Stomach (tissue), 9 donors: ENCODE results near the gene CUTC. TPM values are rescaled to one million over a fixed set of nuclear protein-coding genes. Genes with fewer than 3 reads are reported as not detected.

Experiments
- DNase-seq, 2 donors: peaks; one replicate each; pipeline versions ENCODE4 v3.0.0 to v3.0.0-alpha.2; 2013 to 2019
- H3K27ac ChIP-seq, 5 donors: fragments of 200-600 bp in 4 of 5; sonication (generic) in 4 of 5; one replicate each; pipeline ENCODE4 v1.5.1; 2013 to 2019; ENCODE audit warnings: mild to moderate bottlenecking in 1 of 5, moderate library complexity in 1 of 5
- H3K27me3 ChIP-seq, 3 donors: fragments of 200-600 bp; sonication (generic); one replicate each; pipeline ENCODE4 v1.5.1; 2017 to 2019; ENCODE audit warnings: mixed run types in 1 of 3
- H3K36me3 ChIP-seq, 4 donors: fragments of 200-600 bp; sonication (generic); 1 replicate in 3 of 4; 2 replicates in 1 of 4; pipeline ENCODE4 v1.5.1; 2016 to 2019
- H3K4me1 ChIP-seq, 4 donors: fragments of 200-600 bp; sonication (generic); one replicate each; pipeline ENCODE4 v1.5.1; 2016 to 2019
- H3K4me3 ChIP-seq, 4 donors: fragments of 200-600 bp; sonication (generic) in 3 of 4; one replicate each; pipeline ENCODE4 v1.5.1; 2016 to 2019; ENCODE audit warnings: mild to moderate bottlenecking in 1 of 4
- H3K9me3 ChIP-seq, 4 donors: fragments of 200-600 bp; sonication (generic); one replicate each; pipeline ENCODE4 v1.5.1; 2016 to 2019
- EP300 ChIP-seq: sonication (generic); formaldehyde crosslinking; IDR thresholded peaks from one replicate; pipeline ENCODE4 v1.6.1; 2017; ENCODE audit warnings: antibody characterized with exemption
- POLR2A ChIP-seq, 4 donors: fragments of 450-650 bp; IDR thresholded peaks; one replicate each; pipeline ENCODE4 v1.6.1; 2016; ENCODE audit warnings: antibody characterized with exemption in 4 of 4, control low read depth in 2 of 4, mild to moderate bottlenecking in 1 of 4, moderate library complexity in 1 of 4
- POLR2AphosphoS5 ChIP-seq, 3 donors: sonication (generic); formaldehyde crosslinking; IDR thresholded peaks; one replicate each; pipeline ENCODE4 v1.6.1; 2016; ENCODE audit warnings: antibody characterized with exemption in 3 of 3
- WGBS, 5 donors: extraction: QIAGEN DNeasy Blood & Tissue Kit in 3 of 5; methylation state at CpG; one replicate each; pipeline versions ENCODE4 v1.1.5 to v1.1.7; 2013 to 2018; 5-methylcytosine and 5-hydroxymethylcytosine counted together
- intact Hi-C: fragments of 100-400 bp; cut with DNase I; formaldehyde crosslinking; loops from one replicate; pipeline ENCODE4 v1.15.1; 2023; ENCODE audit warnings: low total_unique reads
- polyA plus RNA-seq, 3 donors: library from polyadenylated mRNA; stranded (reverse); fragments of 200-250 nt; gene quantifications; one replicate each; pipeline ENCODE4 v1.2.3, GENCODE V29; 2013
- total RNA-seq, 5 donors: library from RNA; depleted of rRNA; stranded (reverse); fragments of >200 nt; gene quantifications; one replicate each; pipeline versions ENCODE4 v1.1.0 to v1.2.3, GENCODE V29; 2014 to 2016
- TF ChIP-seq, protein P1 (sequence below), 7 experiments: fragments of 450-650 bp in 4 of 7; fragments of 200-600 bp in 3 of 7; sonication (generic) in 3 of 7; IDR thresholded peaks; one replicate each; pipeline ENCODE4 v1.5.1; 2016 to 2019; ENCODE audit warnings: antibody characterized with exemption in 7 of 7, control low read depth in 2 of 7, mild to moderate bottlenecking in 1 of 7
- donor health status: healthy with polysubstance abuse.
- donor health status: Bipolar disorder and iron deficiency.
- donor health status: healthy.

CUTC gene
- total and polyA plus RNA-seq, 8 donors = 2.6 to 63.0 (median 30.8) TPM

- Histone ChIP-seq H3K9me3 (no peaks in the 10 kb centered on the region), H3K27ac (no peak overlapping the region), H3K27me3 (no peaks in the 10 kb centered on the region), H3K36me3 (peaks cover 0 to 7% (median 3%) of the 10 kb centered on the region in 4 donors), H3K4me3 (no peak overlapping the region), H3K4me1 (no peaks in the 10 kb centered on the region)
- intact Hi-C loops = no loop called here
- WGBS, 5 donors = 67 to 78% (median 72%) methylated on average over 4 of the region's 4 CpGs
- TF ChIP-seq, protein P1, sequence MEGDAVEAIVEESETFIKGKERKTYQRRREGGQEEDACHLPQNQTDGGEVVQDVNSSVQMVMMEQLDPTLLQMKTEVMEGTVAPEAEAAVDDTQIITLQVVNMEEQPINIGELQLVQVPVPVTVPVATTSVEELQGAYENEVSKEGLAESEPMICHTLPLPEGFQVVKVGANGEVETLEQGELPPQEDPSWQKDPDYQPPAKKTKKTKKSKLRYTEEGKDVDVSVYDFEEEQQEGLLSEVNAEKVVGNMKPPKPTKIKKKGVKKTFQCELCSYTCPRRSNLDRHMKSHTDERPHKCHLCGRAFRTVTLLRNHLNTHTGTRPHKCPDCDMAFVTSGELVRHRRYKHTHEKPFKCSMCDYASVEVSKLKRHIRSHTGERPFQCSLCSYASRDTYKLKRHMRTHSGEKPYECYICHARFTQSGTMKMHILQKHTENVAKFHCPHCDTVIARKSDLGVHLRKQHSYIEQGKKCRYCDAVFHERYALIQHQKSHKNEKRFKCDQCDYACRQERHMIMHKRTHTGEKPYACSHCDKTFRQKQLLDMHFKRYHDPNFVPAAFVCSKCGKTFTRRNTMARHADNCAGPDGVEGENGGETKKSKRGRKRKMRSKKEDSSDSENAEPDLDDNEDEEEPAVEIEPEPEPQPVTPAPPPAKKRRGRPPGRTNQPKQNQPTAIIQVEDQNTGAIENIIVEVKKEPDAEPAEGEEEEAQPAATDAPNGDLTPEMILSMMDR (IDR thresholded peaks at IDR 0.05) = no peak
- TF ChIP-seq EP300 (no peak), POLR2AphosphoS5 (IDR thresholded peaks at IDR 0.05) (no peak), POLR2A (IDR thresholded peaks at IDR 0.05) (no peak)
- DNase-seq = no peak
These were observed 33.8 kb downstream of the CUTC start for GRCh38 chr10:99765672-99766301.

DNA sequence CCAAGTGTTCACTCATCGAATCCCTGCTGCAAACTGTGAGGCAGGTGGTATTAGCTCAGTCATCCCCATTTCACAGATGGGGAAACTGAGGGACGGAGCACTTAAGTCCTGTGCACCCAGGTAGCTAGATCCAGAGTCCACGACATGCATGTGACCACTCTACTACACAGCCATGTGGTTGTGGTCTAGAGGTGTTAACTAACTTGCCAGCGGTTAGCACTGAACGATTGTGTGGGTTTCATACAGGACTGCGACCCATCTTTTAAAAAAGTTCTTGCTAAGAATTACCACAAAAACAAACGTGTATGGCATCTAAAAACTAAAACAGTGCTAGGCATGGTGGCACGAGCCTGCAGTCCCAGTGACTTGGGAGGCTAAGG, 34.3 kb downstream of the CUTC start:
- WGBS, 5 donors = 69 to 79% (median 74%) methylated on average over 8 of the region's 8 CpGs
- no peaks in the 10 kb centered on the region for H3K27me3 ChIP-seq
- no peaks in the 10 kb centered on the region for H3K4me1 ChIP-seq
- TF ChIP-seq, protein P1 (IDR thresholded peaks at IDR 0.05) = no peak
- TF ChIP-seq POLR2A (IDR thresholded peaks at IDR 0.05) (no peak), POLR2AphosphoS5 (IDR thresholded peaks at IDR 0.05) (no peak), EP300 (no peak)
- H3K9me3 ChIP-seq = no peaks in the 10 kb centered on the region
- H3K27ac ChIP-seq = no peak overlapping the region
- intact Hi-C loops = no loop called here
- H3K4me3 ChIP-seq = no peak overlapping the region
- DNase-seq = no peak
- peaks cover 0 to 2% (median 0%) of the 10 kb centered on the region in 4 donors for H3K36me3 ChIP-seq

GRCh38 chr10:99767901-99768300, 35.9 kb downstream of the CUTC start:
- H3K4me1 ChIP-seq = no peaks in the 10 kb centered on the region
- WGBS, 5 donors = 47 to 63% (median 58%) methylated on average over 5 of the region's 5 CpGs
- no peak overlapping the region for H3K27ac ChIP-seq
- H3K9me3 ChIP-seq = no peaks in the 10 kb centered on the region
- H3K4me3 ChIP-seq = no peak overlapping the region
- no peaks in the 10 kb centered on the region for H3K36me3 ChIP-seq
- DNase-seq = no peak
- no peaks in the 10 kb centered on the region for H3K27me3 ChIP-seq
- intact Hi-C loops = no loop called here
- TF ChIP-seq EP300 = no peak
- TF ChIP-seq, protein P1 (IDR thresholded peaks at IDR 0.05) = no peak
- TF ChIP-seq POLR2A (IDR thresholded peaks at IDR 0.05) = no peak
- TF ChIP-seq POLR2AphosphoS5 (IDR thresholded peaks at IDR 0.05) = no peak

GRCh38 chr10:99768556-99768955, 36.5 kb downstream of the CUTC start:
- Histone ChIP-seq H3K27me3 (no peaks in the 10 kb centered on the region), H3K4me1 (no peaks in the 10 kb centered on the region), H3K9me3 (no peaks in the 10 kb centered on the region), H3K4me3 (no peak overlapping the region), H3K27ac (no peak overlapping the region), H3K36me3 (no peaks in the 10 kb centered on the region)
- no peak for TF ChIP-seq EP300
- TF ChIP-seq, protein P1 (IDR thresholded peaks at IDR 0.05) = no peak
- intact Hi-C loops = no loop called here
- no peak for DNase-seq
- WGBS, 5 donors = 64 to 81% (median 74%) methylated on average over 2 of the region's 2 CpGs
